CD4-positive, alpha-beta T cell treated with Interleukin-15 for 4 hours (primary cell): ENCODE measurements around the gene ENC1.
"Not testable (repeated sequence)": the region's sequence is repeated elsewhere in the genome, so short reads cannot be mapped to it uniquely, and the experiment has no call there.

Experiments used
- DNase-seq: peaks from one replicate; pipeline ENCODE4 v3.0.0-alpha.2; 2020; ENCODE audit warnings: low spot score

ENC1 gene

GRCh38 chr5:74640450-74640953, at the start of gene ENC1:
Gene ENC1, minus strand, starts transcription at chr5:74640728. Its CDS starts 4,243 bp downstream, at chr5:74636485.
- peak; percentile 71 for DNase-seq

GRCh38 chr5:74686962-74687751, 46.6 kb upstream of the ENC1 start:
- DNase-seq: no peak

GRCh38 chr5:74685979-74686631, 45.6 kb upstream of the ENC1 start:
- no peak for DNase-seq

GRCh38 chr5:74684900-74685851, 44.6 kb upstream of the ENC1 start, which contains the start of gene HEXB:
Gene HEXB, plus strand, starts transcription at chr5:74685233. Its CDS starts 28 bp downstream, at chr5:74685261.
- peak; percentile 81 for DNase-seq

GRCh38 chr5:74679966-74680365, 39.4 kb upstream of the ENC1 start:
- no peak for DNase-seq

- not testable (repeated sequence) for DNase-seq
Measured at GRCh38 chr5:74679300-74679699, 38.8 kb upstream of the ENC1 start.

GRCh38 chr5:74678123-74678522, 37.6 kb upstream of the ENC1 start:
- DNase-seq: not testable (repeated sequence)

- DNase-seq: not testable (repeated sequence)
Measured at GRCh38 chr5:74676466-74676865, 35.9 kb upstream of the ENC1 start.

- DNase-seq: peak; percentile 23
Measured at GRCh38 chr5:74673011-74673790, 32.7 kb upstream of the ENC1 start.

GRCh38 chr5:74672215-74672877, 31.8 kb upstream of the ENC1 start:
- DNase-seq: no peak

- DNase-seq: no peak
Measured at GRCh38 chr5:74670396-74671038, 30.0 kb upstream of the ENC1 start.

GRCh38 chr5:74669821-74670220, 29.3 kb upstream of the ENC1 start:
- DNase-seq: no peak

GRCh38 chr5:74667396-74667795, 26.9 kb upstream of the ENC1 start:
- no peak for DNase-seq

GRCh38 chr5:74665816-74666215, 25.3 kb upstream of the ENC1 start:
- DNase-seq: no peak

- no peak for DNase-seq
Measured at GRCh38 chr5:74665273-74665672, 24.7 kb upstream of the ENC1 start.

GRCh38 chr5:74664551-74664950, 24.0 kb upstream of the ENC1 start:
- DNase-seq: no peak

GRCh38 chr5:74660873-74661272, 20.3 kb upstream of the ENC1 start:
- no peak for DNase-seq

- DNase-seq: no peak
Measured at GRCh38 chr5:74660140-74660539, 19.6 kb upstream of the ENC1 start.

GRCh38 chr5:74659172-74659571, 18.6 kb upstream of the ENC1 start:
- no peak for DNase-seq

GRCh38 chr5:74657165-74657564, 16.6 kb upstream of the ENC1 start:
- DNase-seq: no peak
